Tibial nerve (tissue), 4 donors: ENCODE measurements around the gene SYNDIG1L.

ENCODE experiments used
- EP300 ChIP-seq, 2 donors: sonication (generic); formaldehyde crosslinking; IDR thresholded peaks; one replicate each; pipeline ENCODE4 v1.6.1; 2017; ENCODE audit warnings: antibody characterized with exemption in 2 of 2, mild to moderate bottlenecking in 1 of 2
- POLR2A ChIP-seq, 2 donors: fragments of 450-650 bp; IDR thresholded peaks; one replicate each; pipeline ENCODE4 v1.6.1; 2017; ENCODE audit warnings: antibody characterized with exemption in 2 of 2, mild to moderate bottlenecking in 2 of 2, moderate library complexity in 2 of 2
- TF ChIP-seq, protein P1 (sequence below), 5 experiments: fragments of 200-600 bp in 3 of 5; fragments of 450-650 bp in 2 of 5; sonication (generic) in 3 of 5; IDR thresholded peaks; one replicate each; pipeline ENCODE4 v1.5.1; 2016 to 2019; ENCODE audit warnings: antibody characterized with exemption in 5 of 5, mild to moderate bottlenecking in 3 of 5, moderate library complexity in 2 of 5

GRCh38 chr14:74356892-74357575 lies 69.0 kb downstream of the SYNDIG1L start:
- TF ChIP-seq, protein P1, sequence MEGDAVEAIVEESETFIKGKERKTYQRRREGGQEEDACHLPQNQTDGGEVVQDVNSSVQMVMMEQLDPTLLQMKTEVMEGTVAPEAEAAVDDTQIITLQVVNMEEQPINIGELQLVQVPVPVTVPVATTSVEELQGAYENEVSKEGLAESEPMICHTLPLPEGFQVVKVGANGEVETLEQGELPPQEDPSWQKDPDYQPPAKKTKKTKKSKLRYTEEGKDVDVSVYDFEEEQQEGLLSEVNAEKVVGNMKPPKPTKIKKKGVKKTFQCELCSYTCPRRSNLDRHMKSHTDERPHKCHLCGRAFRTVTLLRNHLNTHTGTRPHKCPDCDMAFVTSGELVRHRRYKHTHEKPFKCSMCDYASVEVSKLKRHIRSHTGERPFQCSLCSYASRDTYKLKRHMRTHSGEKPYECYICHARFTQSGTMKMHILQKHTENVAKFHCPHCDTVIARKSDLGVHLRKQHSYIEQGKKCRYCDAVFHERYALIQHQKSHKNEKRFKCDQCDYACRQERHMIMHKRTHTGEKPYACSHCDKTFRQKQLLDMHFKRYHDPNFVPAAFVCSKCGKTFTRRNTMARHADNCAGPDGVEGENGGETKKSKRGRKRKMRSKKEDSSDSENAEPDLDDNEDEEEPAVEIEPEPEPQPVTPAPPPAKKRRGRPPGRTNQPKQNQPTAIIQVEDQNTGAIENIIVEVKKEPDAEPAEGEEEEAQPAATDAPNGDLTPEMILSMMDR (IDR thresholded peaks at IDR 0.05), result no peak
- TF ChIP-seq EP300 (IDR thresholded peaks at IDR 0.05) (no peak), POLR2A (IDR thresholded peaks at IDR 0.05) (no peak)
